ENCODE measurements around the gene COMMD1. TPM values are rescaled to one million over a fixed set of nuclear protein-coding genes. Genes with fewer than 3 reads are reported as not detected.

The COMMD1 gene
- total RNA-seq, 1 donor from 2014 or later = 31.4 TPM

DNA sequence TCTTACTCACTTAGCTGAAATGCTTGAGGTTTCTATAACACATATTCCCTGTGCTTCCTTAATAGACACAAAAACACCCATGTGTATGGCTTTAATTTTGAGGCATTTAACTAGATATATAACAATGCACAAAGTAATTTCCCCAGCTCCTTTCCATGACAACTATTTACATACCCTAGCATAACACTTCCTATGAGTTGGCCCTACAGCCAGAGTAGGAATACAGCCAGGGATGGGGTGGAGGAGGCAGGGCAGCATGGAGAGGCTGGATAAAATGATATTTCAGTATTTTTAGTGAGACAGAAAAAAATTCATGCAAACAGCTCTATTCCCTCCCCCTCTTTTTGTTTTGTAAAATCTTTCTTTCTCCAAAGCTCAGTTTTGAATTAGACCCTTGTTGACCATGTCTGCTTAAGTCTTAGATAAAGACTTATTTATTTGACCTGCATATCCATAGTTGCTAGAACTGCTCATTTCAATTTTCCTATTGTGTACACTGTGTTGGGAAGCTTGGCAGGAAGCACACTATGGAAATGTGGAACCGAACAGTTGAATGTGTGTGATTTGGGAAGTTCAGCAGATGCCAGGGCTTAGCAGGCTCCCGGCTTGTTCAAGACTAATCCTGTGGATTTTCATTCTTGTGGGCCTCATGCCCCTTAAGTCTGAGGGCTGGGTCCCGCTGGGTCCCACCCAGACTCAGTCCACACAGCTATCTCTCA, 279.2 kb downstream of the COMMD1 start:
- no peak for ATAC-seq

Other genes with a start within 250 kb of the COMMD1 start
- 1.3 TPM for gene FAM161A, start 51.6 kb upstream of the COMMD1 start, total RNA-seq
- gene CCT4, start 17.0 kb upstream of the COMMD1 start, total RNA-seq = 109 TPM